Liver (tissue), 9 donors: ENCODE data around the gene ASPG. TPM values are rescaled to one million over a fixed set of nuclear protein-coding genes. Genes with fewer than 3 reads are reported as not detected.
A peak's percentile ranks its signal among the peaks of the same experiment; 100 is the strongest.

Experiments
- DNase-seq: peaks from one replicate; pipeline ENCODE4 v3.0.0-alpha.2; 2017; ENCODE audit warnings: low spot score
- H3K27ac ChIP-seq, 2 donors: one replicate each; pipeline ENCODE4 v1.7.0; 2013; ENCODE audit warnings: inconsistent platforms in 2 of 2, low read length in 2 of 2, control low read depth in 1 of 2, low read depth in 1 of 2, mild to moderate bottlenecking in 1 of 2
- H3K27me3 ChIP-seq, 4 donors: one replicate each; pipeline versions ENCODE4 v1.6.1 to v1.7.0; 2013; ENCODE audit warnings: low read length in 3 of 4, inconsistent platforms in 1 of 4, mild to moderate bottlenecking in 1 of 4, moderate library complexity in 1 of 4; ENCODE audit not compliant: control insufficient read depth in 4 of 4, insufficient read depth in 4 of 4
- H3K36me3 ChIP-seq, 4 donors: one replicate each; pipeline versions ENCODE4 v1.6.1 to v1.7.0; 2013; ENCODE audit warnings: low read length in 3 of 4, mild to moderate bottlenecking in 3 of 4, low read depth in 1 of 4, moderate library complexity in 1 of 4; ENCODE audit not compliant: control insufficient read depth in 4 of 4, insufficient read depth in 3 of 4
- H3K4me1 ChIP-seq, 4 donors: one replicate each; pipeline versions ENCODE4 v1.6.1 to v1.7.0; 2013; ENCODE audit warnings: low read length in 3 of 4, mild to moderate bottlenecking in 3 of 4, moderate library complexity in 1 of 4; ENCODE audit not compliant: control insufficient read depth in 4 of 4, insufficient read depth in 4 of 4
- H3K4me3 ChIP-seq, 3 donors: one replicate each; pipeline versions ENCODE4 v1.6.1 to v1.7.0; 2013; ENCODE audit warnings: low read length in 3 of 3, control low read depth in 1 of 3, low read depth in 1 of 3, mild to moderate bottlenecking in 1 of 3
- H3K9ac ChIP-seq, 2 donors: one replicate each; pipeline ENCODE4 v1.7.0; 2013; ENCODE audit warnings: low read length in 2 of 2, mild to moderate bottlenecking in 2 of 2, moderate library complexity in 2 of 2, control low read depth in 1 of 2, low read depth in 1 of 2
- H3K9me3 ChIP-seq, 4 donors: one replicate each; pipeline versions ENCODE4 v1.6.1 to v1.7.0; 2013; ENCODE audit warnings: low read length in 3 of 4; ENCODE audit not compliant: control insufficient read depth in 4 of 4
- EGR1 ChIP-seq, 2 donors: IDR thresholded peaks; 2 replicates each; pipeline ENCODE4 v1.6.1; 2016 to 2018; ENCODE audit warnings: antibody characterized with exemption in 2 of 2, low read depth in 2 of 2
- FOXA1 ChIP-seq: IDR thresholded peaks from 2 replicates; pipeline ENCODE4 v1.6.1; 2016; ENCODE audit warnings: antibody characterized with exemption
- FOXA2 ChIP-seq: IDR thresholded peaks from 2 replicates; pipeline ENCODE4 v1.6.1; 2016; ENCODE audit warnings: antibody characterized with exemption
- GABPA ChIP-seq, 2 donors: IDR thresholded peaks in 1 of 2; conservative IDR thresholded peaks in 1 of 2; 2 replicates each; pipeline ENCODE4 v1.6.1; 2016; ENCODE audit warnings: antibody characterized with exemption in 2 of 2, mild to moderate bottlenecking in 1 of 2, moderate library complexity in 1 of 2
- JUND ChIP-seq, 2 donors: IDR thresholded peaks; 2 replicates each; pipeline ENCODE4 v1.6.1; 2016; ENCODE audit warnings: antibody characterized with exemption in 2 of 2
- NR2F2 ChIP-seq: IDR thresholded peaks from 2 replicates; pipeline ENCODE4 v1.6.1; 2016; ENCODE audit warnings: antibody characterized with exemption
- RXRA ChIP-seq, 2 donors: IDR thresholded peaks; 2 replicates each; pipeline ENCODE4 v1.6.1; 2017 to 2018; ENCODE audit warnings: antibody characterized with exemption in 2 of 2, mild to moderate bottlenecking in 1 of 2
- SP1 ChIP-seq: IDR thresholded peaks from 2 replicates; pipeline ENCODE4 v1.6.1; 2018; ENCODE audit warnings: antibody characterized with exemption, mild to moderate bottlenecking
- WGBS: extraction: QIAGEN DNeasy Blood & Tissue Kit; methylation state at CpG from one replicate; pipeline ENCODE4 v1.1.7; 2013; 5-methylcytosine and 5-hydroxymethylcytosine counted together
- polyA plus RNA-seq, 2 donors: library from polyadenylated mRNA; stranded (reverse) in 1 of 2; unstranded in 1 of 2; fragments of 200-250 nt in 1 of 2; fragments of >200 nt in 1 of 2; fragmentation: Nextera tagmentation in 1 of 2; extraction: Ambion mirVana in 1 of 2; gene quantifications; one replicate each; pipeline versions ENCODE4 v1.2.1 to v1.2.3, GENCODE V29; 2013 to 2015
- total RNA-seq, 2 donors: library from RNA; depleted of rRNA; stranded (reverse); fragments of >200 nt; gene quantifications; one replicate each; pipeline ENCODE4 v1.2.3, GENCODE V29; 2014
- TF ChIP-seq, protein P1 (sequence below): fragments of 150-350 bp; IDR thresholded peaks from 2 replicates; pipeline ENCODE4 v1.5.1; 2017; ENCODE audit warnings: improper control_type of control experiment, low read depth, low read length; ENCODE audit not compliant: missing input control
- TF ChIP-seq, protein P2 (sequence below): IDR thresholded peaks from 2 replicates; pipeline ENCODE4 v1.6.1; 2016; ENCODE audit warnings: antibody characterized with exemption
- TF ChIP-seq, protein P3 (sequence below): IDR thresholded peaks from 2 replicates; pipeline ENCODE4 v1.6.1; 2016; ENCODE audit warnings: antibody characterized with exemption, mild to moderate bottlenecking
- TF ChIP-seq, protein P4 (sequence below): IDR thresholded peaks from 2 replicates; pipeline ENCODE4 v1.6.1; 2016; ENCODE audit warnings: antibody characterized with exemption
- donor health status: healthy.
- donor health status: healthy.
- donor health status: healthy.
- donor health status: healthy.
- donor health status: healthy.

ASPG gene
- total and polyA plus RNA-seq, 4 donors: 42.4 to 158 (median 110) TPM

DNA sequence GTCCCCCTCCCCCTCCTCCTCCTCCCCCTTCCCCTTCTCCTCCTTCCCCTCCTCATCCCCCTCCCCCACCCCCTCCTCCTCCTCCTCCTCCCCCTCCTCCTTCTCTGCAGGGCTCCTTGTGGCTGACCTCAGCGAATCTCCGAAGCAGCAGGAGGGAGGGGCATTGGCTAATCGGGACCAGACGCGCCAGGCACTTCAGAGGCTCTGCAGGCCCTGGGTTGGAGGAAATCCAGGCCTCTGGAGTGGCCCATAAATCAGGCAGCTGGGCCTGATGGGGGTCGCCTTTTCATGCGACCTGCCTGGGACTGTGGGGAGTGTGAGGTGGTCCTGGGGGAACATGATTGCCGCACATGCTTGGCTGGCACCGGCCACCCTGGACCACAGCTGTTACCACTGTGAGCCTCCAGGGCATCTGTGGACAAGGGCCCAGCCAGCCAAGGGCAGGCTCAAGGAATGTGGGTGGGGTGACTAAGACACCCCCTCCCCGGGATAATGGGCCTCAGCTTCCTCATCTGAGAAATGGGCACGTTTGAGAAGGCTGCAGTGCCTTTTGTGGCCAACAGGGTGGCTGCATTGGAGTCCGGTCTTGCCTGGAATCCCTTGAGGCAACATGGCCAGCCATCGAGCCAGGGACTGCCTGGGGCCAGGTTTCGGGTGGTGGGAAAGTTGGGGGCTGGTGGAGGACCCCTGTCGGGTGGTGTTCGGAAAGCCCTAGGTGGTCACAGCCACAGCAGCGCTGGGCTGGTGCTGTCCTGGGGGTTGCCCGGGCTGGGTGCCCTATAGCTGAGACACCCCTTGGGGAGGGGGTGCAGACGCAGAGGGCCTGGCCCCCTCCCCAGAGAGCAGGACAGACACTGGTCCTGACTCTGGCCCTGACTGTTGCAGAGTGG, 64.9 kb downstream of the ASPG start:
- Histone ChIP-seq H3K4me3 (no peak overlapping the region), H3K9me3 (no peaks in the 10 kb centered on the region), H3K4me1 (peaks cover 0 to 6% (median 0%) of the 10 kb centered on the region in 4 donors), H3K9ac (no peak overlapping the region), H3K36me3 (peaks cover 0 to 1% (median 0%) of the 10 kb centered on the region in 4 donors), H3K27me3 (peaks cover 0 to under 1% (median 0%) of the 10 kb centered on the region in 4 donors), H3K27ac (peak overlapping the region in 1 of 2 donors; percentile 20)
- DNase-seq: no peak
- WGBS: 62% methylated on average over 19 of the region's 19 CpGs
- TF ChIP-seq SP1: no peak
- no peak for TF ChIP-seq RXRA (IDR thresholded peaks at IDR 0.05)
- TF ChIP-seq JUND (IDR thresholded peaks at IDR 0.05): no peak
- TF ChIP-seq, protein P1, sequence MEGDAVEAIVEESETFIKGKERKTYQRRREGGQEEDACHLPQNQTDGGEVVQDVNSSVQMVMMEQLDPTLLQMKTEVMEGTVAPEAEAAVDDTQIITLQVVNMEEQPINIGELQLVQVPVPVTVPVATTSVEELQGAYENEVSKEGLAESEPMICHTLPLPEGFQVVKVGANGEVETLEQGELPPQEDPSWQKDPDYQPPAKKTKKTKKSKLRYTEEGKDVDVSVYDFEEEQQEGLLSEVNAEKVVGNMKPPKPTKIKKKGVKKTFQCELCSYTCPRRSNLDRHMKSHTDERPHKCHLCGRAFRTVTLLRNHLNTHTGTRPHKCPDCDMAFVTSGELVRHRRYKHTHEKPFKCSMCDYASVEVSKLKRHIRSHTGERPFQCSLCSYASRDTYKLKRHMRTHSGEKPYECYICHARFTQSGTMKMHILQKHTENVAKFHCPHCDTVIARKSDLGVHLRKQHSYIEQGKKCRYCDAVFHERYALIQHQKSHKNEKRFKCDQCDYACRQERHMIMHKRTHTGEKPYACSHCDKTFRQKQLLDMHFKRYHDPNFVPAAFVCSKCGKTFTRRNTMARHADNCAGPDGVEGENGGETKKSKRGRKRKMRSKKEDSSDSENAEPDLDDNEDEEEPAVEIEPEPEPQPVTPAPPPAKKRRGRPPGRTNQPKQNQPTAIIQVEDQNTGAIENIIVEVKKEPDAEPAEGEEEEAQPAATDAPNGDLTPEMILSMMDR: peak; percentile 6

DNA sequence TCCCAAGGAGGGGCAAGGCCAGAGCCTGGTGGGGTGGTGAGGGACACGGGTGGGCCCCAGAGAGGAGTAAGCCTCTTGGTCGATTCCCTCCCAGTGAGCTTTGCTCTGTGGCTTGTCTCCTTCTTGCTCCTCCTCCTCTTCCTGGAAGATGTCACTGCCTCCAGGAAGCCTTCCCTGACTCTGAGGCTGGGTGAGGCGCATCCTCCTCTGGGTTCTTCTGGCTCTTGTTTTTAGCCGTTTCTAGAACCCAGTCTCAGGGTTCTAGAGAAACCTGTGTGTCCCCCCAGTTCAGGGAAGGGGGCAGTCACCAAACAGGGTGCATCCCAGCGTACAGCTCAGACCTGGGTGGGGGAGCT, 65.5 kb downstream of the ASPG start:
- Histone ChIP-seq H3K9ac (no peak overlapping the region), H3K36me3 (peaks cover 0 to 1% (median 0%) of the 10 kb centered on the region in 4 donors), H3K4me1 (peaks cover 0 to 6% (median 0%) of the 10 kb centered on the region in 4 donors), H3K27me3 (no peaks in the 10 kb centered on the region), H3K27ac (no peak overlapping the region), H3K4me3 (no peak overlapping the region), H3K9me3 (no peaks in the 10 kb centered on the region)
- DNase-seq: no peak
- 74% methylated on average over 5 of the region's 5 CpGs for WGBS
- TF ChIP-seq, protein P2, sequence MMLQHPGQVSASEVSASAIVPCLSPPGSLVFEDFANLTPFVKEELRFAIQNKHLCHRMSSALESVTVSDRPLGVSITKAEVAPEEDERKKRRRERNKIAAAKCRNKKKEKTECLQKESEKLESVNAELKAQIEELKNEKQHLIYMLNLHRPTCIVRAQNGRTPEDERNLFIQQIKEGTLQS: no peak
- no peak for TF ChIP-seq NR2F2
- TF ChIP-seq JUND (IDR thresholded peaks at IDR 0.05): no peak
- no peak for TF ChIP-seq FOXA2
- TF ChIP-seq, protein P3, sequence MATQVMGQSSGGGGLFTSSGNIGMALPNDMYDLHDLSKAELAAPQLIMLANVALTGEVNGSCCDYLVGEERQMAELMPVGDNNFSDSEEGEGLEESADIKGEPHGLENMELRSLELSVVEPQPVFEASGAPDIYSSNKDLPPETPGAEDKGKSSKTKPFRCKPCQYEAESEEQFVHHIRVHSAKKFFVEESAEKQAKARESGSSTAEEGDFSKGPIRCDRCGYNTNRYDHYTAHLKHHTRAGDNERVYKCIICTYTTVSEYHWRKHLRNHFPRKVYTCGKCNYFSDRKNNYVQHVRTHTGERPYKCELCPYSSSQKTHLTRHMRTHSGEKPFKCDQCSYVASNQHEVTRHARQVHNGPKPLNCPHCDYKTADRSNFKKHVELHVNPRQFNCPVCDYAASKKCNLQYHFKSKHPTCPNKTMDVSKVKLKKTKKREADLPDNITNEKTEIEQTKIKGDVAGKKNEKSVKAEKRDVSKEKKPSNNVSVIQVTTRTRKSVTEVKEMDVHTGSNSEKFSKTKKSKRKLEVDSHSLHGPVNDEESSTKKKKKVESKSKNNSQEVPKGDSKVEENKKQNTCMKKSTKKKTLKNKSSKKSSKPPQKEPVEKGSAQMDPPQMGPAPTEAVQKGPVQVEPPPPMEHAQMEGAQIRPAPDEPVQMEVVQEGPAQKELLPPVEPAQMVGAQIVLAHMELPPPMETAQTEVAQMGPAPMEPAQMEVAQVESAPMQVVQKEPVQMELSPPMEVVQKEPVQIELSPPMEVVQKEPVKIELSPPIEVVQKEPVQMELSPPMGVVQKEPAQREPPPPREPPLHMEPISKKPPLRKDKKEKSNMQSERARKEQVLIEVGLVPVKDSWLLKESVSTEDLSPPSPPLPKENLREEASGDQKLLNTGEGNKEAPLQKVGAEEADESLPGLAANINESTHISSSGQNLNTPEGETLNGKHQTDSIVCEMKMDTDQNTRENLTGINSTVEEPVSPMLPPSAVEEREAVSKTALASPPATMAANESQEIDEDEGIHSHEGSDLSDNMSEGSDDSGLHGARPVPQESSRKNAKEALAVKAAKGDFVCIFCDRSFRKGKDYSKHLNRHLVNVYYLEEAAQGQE: no peak
- TF ChIP-seq, protein P4, sequence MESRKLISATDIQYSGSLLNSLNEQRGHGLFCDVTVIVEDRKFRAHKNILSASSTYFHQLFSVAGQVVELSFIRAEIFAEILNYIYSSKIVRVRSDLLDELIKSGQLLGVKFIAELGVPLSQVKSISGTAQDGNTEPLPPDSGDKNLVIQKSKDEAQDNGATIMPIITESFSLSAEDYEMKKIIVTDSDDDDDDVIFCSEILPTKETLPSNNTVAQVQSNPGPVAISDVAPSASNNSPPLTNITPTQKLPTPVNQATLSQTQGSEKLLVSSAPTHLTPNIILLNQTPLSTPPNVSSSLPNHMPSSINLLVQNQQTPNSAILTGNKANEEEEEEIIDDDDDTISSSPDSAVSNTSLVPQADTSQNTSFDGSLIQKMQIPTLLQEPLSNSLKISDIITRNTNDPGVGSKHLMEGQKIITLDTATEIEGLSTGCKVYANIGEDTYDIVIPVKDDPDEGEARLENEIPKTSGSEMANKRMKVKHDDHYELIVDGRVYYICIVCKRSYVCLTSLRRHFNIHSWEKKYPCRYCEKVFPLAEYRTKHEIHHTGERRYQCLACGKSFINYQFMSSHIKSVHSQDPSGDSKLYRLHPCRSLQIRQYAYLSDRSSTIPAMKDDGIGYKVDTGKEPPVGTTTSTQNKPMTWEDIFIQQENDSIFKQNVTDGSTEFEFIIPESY: no peak
- TF ChIP-seq FOXA1: no peak
- TF ChIP-seq SP1: no peak
- TF ChIP-seq EGR1 (IDR thresholded peaks at IDR 0.05; ENCODE audit: low read depth in 2 of 2): no peak
- TF ChIP-seq GABPA (IDR thresholded peaks at IDR 0.05 in 1 of 2, conservative IDR thresholded peaks at IDR 0.05 in 1 of 2): no peak
- TF ChIP-seq, protein P1: no peak
